Measurements from ENCODE around the gene COX7B2.

Gene COX7B2

GRCh38 chr4:46886711-46887110, 22.3 kb downstream of the COX7B2 start:
- no peak for DNase-seq

- DNase-seq: no peak
Observed at GRCh38 chr4:46878641-46879040, 30.4 kb downstream of the COX7B2 start.

GRCh38 chr4:46874811-46875210, 34.2 kb downstream of the COX7B2 start:
- no peak for DNase-seq

GRCh38 chr4:46870411-46870810, 38.6 kb downstream of the COX7B2 start:
- no peak for DNase-seq

- no peak for DNase-seq
Observed at GRCh38 chr4:46856333-46856732, 52.7 kb downstream of the COX7B2 start.

GRCh38 chr4:46852800-46853199, 56.2 kb downstream of the COX7B2 start:
- DNase-seq: no peak

GRCh38 chr4:46850026-46850425, 59.0 kb downstream of the COX7B2 start:
- no peak for DNase-seq

GRCh38 chr4:46844325-46844917, 64.6 kb downstream of the COX7B2 start:
- DNase-seq: no peak

- DNase-seq: no peak
Observed at GRCh38 chr4:46839128-46839527, 69.9 kb downstream of the COX7B2 start.

GRCh38 chr4:46837639-46838038, 71.4 kb downstream of the COX7B2 start:
- no peak for DNase-seq

- DNase-seq: no peak
Observed at GRCh38 chr4:46836584-46836983, 72.5 kb downstream of the COX7B2 start.

GRCh38 chr4:46830971-46831454, 78.0 kb downstream of the COX7B2 start:
- DNase-seq: no peak

- DNase-seq: no peak
Observed at GRCh38 chr4:46820154-46820553, 88.9 kb downstream of the COX7B2 start.

- DNase-seq: no peak
Observed at GRCh38 chr4:46819095-46819494, 90.0 kb downstream of the COX7B2 start.

GRCh38 chr4:46818604-46819003, 90.4 kb downstream of the COX7B2 start:
- no peak for DNase-seq

- no peak for DNase-seq
Observed at GRCh38 chr4:46817806-46818205, 91.2 kb downstream of the COX7B2 start.

GRCh38 chr4:46804781-46805413, 104.1 kb downstream of the COX7B2 start:
- DNase-seq: no peak

- DNase-seq: no peak
Observed at GRCh38 chr4:46793036-46793435, 116.0 kb downstream of the COX7B2 start.

- no peak for DNase-seq
Observed at GRCh38 chr4:46781434-46782092, 127.5 kb downstream of the COX7B2 start.

GRCh38 chr4:46765465-46765864, 143.6 kb downstream of the COX7B2 start:
- DNase-seq: no peak

- no peak for DNase-seq
Observed at GRCh38 chr4:46730075-46730474, 179.0 kb downstream of the COX7B2 start.

GRCh38 chr4:46720055-46720454, 189.0 kb downstream of the COX7B2 start:
- DNase-seq: no peak

GRCh38 chr4:46717950-46718349, 191.1 kb downstream of the COX7B2 start:
- no peak for DNase-seq

GRCh38 chr4:46715468-46715867, 193.6 kb downstream of the COX7B2 start:
- DNase-seq: no peak

Data from NCI-H187 treated with DMSO at 0.1 percent for 48 hours (cell line).